H1 (cell line): Measurements from ENCODE around the gene PBLD. TPM values are rescaled to one million over a fixed set of nuclear protein-coding genes. Genes with fewer than 3 reads are reported as not detected.

Experiments
- CTBP2 ChIP-seq: IDR thresholded peaks from 2 replicates; pipeline ENCODE4 v1.7.0; 2011; ENCODE audit warnings: borderline replicate concordance, mild to moderate bottlenecking, moderate library complexity, mixed read lengths, low read length; ENCODE audit not compliant: insufficient read depth, insufficient read length
- EGR1 ChIP-seq: IDR thresholded peaks from 2 replicates; pipeline ENCODE4 v1.6.1; 2011; ENCODE audit warnings: low read depth, low read length, borderline replicate concordance
- JUN ChIP-seq: IDR thresholded peaks from 2 replicates; pipeline ENCODE4 v1.6.1; 2011; ENCODE audit warnings: low read depth, mild to moderate bottlenecking, improper control_type of control experiment, low read length
- JUND ChIP-seq: IDR thresholded peaks from 2 replicates; pipeline ENCODE4 v1.6.1; 2011; ENCODE audit warnings: mild to moderate bottlenecking, improper control_type of control experiment, low read length
- NANOG ChIP-seq: IDR thresholded peaks from 2 replicates; pipeline ENCODE4 v1.6.1; 2011; ENCODE audit warnings: low read length, low read depth, mild to moderate bottlenecking, inconsistent platforms; ENCODE audit not compliant: insufficient read depth, poor library complexity, severe bottlenecking
- NRF1 ChIP-seq: IDR thresholded peaks from 2 replicates; pipeline ENCODE4 v1.6.1; 2011; ENCODE audit warnings: mild to moderate bottlenecking, low read depth, low read length, improper control_type of control experiment
- RFX5 ChIP-seq: IDR thresholded peaks from 2 replicates; pipeline ENCODE4 v1.6.1; 2011; ENCODE audit warnings: low read depth, low read length, improper control_type of control experiment, borderline replicate concordance
- RXRA ChIP-seq: IDR thresholded peaks from 2 replicates; pipeline ENCODE4 v1.6.1; 2011; ENCODE audit warnings: low read depth, mild to moderate bottlenecking, low read length, moderate library complexity; ENCODE audit not compliant: insufficient read depth
- TAF7 ChIP-seq: optimal IDR thresholded peaks from 2 replicates; pipeline ENCODE3; 2011; ENCODE audit warnings: low read depth, mild to moderate bottlenecking, inconsistent platforms, low read length, moderate library complexity, borderline replicate concordance
- polyA plus RNA-seq, 7 experiments: library from polyadenylated mRNA; depleted of rRNA in 3 of 7; stranded (reverse) in 5 of 7; unstranded in 2 of 7; fragments of >200 nt in 5 of 7; fragments of 200-250 nt in 2 of 7; gene quantifications; 1 replicate in 5 of 7; 2 replicates in 1 of 7; 4 replicates in 1 of 7; pipeline versions ENCODE4 v1.2.1 to v1.2.3, GENCODE V29; 2011 to 2013; ENCODE audit warnings: missing spikeins in 2 of 7, mixed read lengths in 2 of 7
- total RNA-seq: library from RNA; stranded (reverse); fragmentation: NEBNext Ultra II Directional; extraction: Animal tissue kit (Norgen Biotek cat#: 25700); gene quantifications from 2 replicates; pipeline ENCODE4 v1.2.1, GENCODE V29; 2021
- TF ChIP-seq, protein P1 (sequence below): fragments of 300-600 bp; sonication (generic); IDR thresholded peaks from 2 replicates; pipeline ENCODE4 v1.7.1; 2012; ENCODE audit warnings: low read length, moderate library complexity, mild to moderate bottlenecking, inconsistent platforms; ENCODE audit not compliant: insufficient replicate concordance

The PBLD gene
- total and polyA plus RNA-seq, 2 of the 8 experiments (the other 6 are each of a cell fraction or from before 2014, with no cell fraction given), result 0.56 to 2.0 TPM

DNA sequence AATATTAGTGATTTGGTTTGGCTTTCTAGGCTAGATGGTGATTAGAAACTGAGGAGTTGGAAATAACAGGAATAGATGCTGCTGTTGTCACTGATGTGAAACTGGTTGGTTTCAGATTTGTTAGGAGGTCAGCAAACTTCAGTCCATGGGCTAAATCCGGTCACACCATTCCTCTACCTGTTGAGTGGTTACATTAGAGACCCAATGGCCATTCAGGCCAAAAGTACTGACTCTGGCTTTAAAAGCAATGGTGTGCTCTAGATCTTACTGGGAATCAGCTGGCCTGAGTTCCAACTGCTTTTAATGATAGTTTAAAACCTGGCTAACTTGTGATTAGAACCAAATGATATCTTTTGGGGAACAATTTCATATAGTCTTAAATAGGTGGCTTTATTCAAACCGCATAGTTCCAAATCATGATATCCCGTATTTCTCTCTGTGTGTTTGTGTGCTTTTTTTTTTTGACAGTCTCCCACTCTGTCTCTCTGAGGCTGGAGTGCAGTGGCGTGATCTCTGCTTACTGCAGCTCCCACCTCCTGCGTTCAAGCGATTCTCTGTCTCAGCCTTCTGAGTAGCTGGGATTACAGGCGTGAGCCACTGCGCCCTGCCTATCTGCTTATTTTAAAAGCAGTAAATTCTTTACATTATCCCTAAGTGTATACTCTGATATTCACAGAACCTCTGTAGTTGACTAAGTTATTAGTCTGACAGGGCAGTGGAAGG lies 7.8 kb upstream of the PBLD start (continued):
- TF ChIP-seq, protein P1, sequence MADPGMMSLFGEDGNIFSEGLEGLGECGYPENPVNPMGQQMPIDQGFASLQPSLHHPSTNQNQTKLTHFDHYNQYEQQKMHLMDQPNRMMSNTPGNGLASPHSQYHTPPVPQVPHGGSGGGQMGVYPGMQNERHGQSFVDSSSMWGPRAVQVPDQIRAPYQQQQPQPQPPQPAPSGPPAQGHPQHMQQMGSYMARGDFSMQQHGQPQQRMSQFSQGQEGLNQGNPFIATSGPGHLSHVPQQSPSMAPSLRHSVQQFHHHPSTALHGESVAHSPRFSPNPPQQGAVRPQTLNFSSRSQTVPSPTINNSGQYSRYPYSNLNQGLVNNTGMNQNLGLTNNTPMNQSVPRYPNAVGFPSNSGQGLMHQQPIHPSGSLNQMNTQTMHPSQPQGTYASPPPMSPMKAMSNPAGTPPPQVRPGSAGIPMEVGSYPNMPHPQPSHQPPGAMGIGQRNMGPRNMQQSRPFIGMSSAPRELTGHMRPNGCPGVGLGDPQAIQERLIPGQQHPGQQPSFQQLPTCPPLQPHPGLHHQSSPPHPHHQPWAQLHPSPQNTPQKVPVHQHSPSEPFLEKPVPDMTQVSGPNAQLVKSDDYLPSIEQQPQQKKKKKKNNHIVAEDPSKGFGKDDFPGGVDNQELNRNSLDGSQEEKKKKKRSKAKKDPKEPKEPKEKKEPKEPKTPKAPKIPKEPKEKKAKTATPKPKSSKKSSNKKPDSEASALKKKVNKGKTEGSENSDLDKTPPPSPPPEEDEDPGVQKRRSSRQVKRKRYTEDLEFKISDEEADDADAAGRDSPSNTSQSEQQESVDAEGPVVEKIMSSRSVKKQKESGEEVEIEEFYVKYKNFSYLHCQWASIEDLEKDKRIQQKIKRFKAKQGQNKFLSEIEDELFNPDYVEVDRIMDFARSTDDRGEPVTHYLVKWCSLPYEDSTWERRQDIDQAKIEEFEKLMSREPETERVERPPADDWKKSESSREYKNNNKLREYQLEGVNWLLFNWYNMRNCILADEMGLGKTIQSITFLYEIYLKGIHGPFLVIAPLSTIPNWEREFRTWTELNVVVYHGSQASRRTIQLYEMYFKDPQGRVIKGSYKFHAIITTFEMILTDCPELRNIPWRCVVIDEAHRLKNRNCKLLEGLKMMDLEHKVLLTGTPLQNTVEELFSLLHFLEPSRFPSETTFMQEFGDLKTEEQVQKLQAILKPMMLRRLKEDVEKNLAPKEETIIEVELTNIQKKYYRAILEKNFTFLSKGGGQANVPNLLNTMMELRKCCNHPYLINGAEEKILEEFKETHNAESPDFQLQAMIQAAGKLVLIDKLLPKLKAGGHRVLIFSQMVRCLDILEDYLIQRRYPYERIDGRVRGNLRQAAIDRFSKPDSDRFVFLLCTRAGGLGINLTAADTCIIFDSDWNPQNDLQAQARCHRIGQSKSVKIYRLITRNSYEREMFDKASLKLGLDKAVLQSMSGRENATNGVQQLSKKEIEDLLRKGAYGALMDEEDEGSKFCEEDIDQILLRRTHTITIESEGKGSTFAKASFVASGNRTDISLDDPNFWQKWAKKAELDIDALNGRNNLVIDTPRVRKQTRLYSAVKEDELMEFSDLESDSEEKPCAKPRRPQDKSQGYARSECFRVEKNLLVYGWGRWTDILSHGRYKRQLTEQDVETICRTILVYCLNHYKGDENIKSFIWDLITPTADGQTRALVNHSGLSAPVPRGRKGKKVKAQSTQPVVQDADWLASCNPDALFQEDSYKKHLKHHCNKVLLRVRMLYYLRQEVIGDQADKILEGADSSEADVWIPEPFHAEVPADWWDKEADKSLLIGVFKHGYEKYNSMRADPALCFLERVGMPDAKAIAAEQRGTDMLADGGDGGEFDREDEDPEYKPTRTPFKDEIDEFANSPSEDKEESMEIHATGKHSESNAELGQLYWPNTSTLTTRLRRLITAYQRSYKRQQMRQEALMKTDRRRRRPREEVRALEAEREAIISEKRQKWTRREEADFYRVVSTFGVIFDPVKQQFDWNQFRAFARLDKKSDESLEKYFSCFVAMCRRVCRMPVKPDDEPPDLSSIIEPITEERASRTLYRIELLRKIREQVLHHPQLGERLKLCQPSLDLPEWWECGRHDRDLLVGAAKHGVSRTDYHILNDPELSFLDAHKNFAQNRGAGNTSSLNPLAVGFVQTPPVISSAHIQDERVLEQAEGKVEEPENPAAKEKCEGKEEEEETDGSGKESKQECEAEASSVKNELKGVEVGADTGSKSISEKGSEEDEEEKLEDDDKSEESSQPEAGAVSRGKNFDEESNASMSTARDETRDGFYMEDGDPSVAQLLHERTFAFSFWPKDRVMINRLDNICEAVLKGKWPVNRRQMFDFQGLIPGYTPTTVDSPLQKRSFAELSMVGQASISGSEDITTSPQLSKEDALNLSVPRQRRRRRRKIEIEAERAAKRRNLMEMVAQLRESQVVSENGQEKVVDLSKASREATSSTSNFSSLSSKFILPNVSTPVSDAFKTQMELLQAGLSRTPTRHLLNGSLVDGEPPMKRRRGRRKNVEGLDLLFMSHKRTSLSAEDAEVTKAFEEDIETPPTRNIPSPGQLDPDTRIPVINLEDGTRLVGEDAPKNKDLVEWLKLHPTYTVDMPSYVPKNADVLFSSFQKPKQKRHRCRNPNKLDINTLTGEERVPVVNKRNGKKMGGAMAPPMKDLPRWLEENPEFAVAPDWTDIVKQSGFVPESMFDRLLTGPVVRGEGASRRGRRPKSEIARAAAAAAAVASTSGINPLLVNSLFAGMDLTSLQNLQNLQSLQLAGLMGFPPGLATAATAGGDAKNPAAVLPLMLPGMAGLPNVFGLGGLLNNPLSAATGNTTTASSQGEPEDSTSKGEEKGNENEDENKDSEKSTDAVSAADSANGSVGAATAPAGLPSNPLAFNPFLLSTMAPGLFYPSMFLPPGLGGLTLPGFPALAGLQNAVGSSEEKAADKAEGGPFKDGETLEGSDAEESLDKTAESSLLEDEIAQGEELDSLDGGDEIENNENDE, result no peak
- TF ChIP-seq RFX5 (no peak), TAF7 (no peak), JUND (no peak), JUN (no peak), CTBP2 (no peak), EGR1 (no peak), NANOG (no peak), RXRA (no peak), NRF1 (no peak)
